MM.1S (cell line): Measurements from ENCODE around the gene CGRRF1.

Experiments used
- DNase-seq: peaks from one replicate; pipeline ENCODE4 v3.0.0-alpha.2; 2015
- H2AFZ ChIP-seq: fragments of 300-600 bp; sonication (generic); 2 replicates; pipeline ENCODE4 v1.6.0; 2016; ENCODE audit warnings: antibody characterized with exemption, low read length
- H3F3A ChIP-seq: fragments of 300-600 bp; sonication (generic); 2 replicates; pipeline ENCODE4 v1.6.1; 2016; ENCODE audit warnings: mild to moderate bottlenecking, antibody characterized with exemption, low read length, moderate library complexity, mixed read lengths; ENCODE audit not compliant: insufficient read depth
- H3K27ac ChIP-seq: fragments of 300-600 bp; sonication (generic); 2 replicates; pipeline ENCODE4 v1.5.1; 2016; ENCODE audit warnings: mild to moderate bottlenecking, low read length
- H3K27me3 ChIP-seq: fragments of 300-600 bp; sonication (generic); replicated peaks from 2 replicates; pipeline ENCODE4 v1.6.0; 2016; ENCODE audit warnings: low read length; ENCODE audit not compliant: insufficient read depth
- H3K36me3 ChIP-seq: fragments of 300-600 bp; sonication (generic); replicated peaks from 2 replicates; pipeline ENCODE4 v1.6.1; 2016; ENCODE audit warnings: mild to moderate bottlenecking, low read length, mixed read lengths; ENCODE audit not compliant: insufficient read depth
- H3K4me1 ChIP-seq: fragments of 300-600 bp; sonication (generic); 2 replicates; pipeline ENCODE4 v1.6.1; 2016; ENCODE audit warnings: low read length, mixed read lengths
- H3K4me2 ChIP-seq: fragments of 300-600 bp; sonication (generic); 2 replicates; pipeline ENCODE4 v1.6.0; 2016; ENCODE audit warnings: low read depth, low read length
- H3K4me3 ChIP-seq: fragments of 300-600 bp; sonication (generic); 2 replicates; pipeline ENCODE4 v1.5.1; 2016; ENCODE audit warnings: low read length, mixed read lengths
- H3K79me2 ChIP-seq: fragments of 300-600 bp; sonication (generic); 2 replicates; pipeline ENCODE4 v1.6.1; 2016; ENCODE audit warnings: mixed run types, low read length, mixed read lengths
- H3K9ac ChIP-seq: fragments of 300-600 bp; sonication (generic); 2 replicates; pipeline ENCODE4 v1.6.1; 2016; ENCODE audit warnings: low read length, mixed read lengths
- H3K9me2 ChIP-seq: fragments of 300-600 bp; sonication (generic); replicated peaks from 2 replicates; pipeline ENCODE4 v1.6.1; 2016; ENCODE audit warnings: mild to moderate bottlenecking, low read length, mixed read lengths; ENCODE audit not compliant: insufficient read depth
- H3K9me3 ChIP-seq: fragments of 300-600 bp; sonication (generic); replicated peaks from 2 replicates; pipeline ENCODE4 v1.6.1; 2016; ENCODE audit warnings: mild to moderate bottlenecking, low read length, mixed read lengths; ENCODE audit not compliant: insufficient read depth
- H4K20me1 ChIP-seq: fragments of 300-600 bp; sonication (generic); 2 replicates; pipeline ENCODE4 v1.6.1; 2016; ENCODE audit warnings: mild to moderate bottlenecking, low read length, moderate library complexity, mixed read lengths; ENCODE audit not compliant: insufficient read depth
- CTCF ChIP-seq: fragments of 300-600 bp; sonication (generic); IDR thresholded peaks from 2 replicates; pipeline ENCODE4 v1.5.1; 2016; ENCODE audit warnings: antibody characterized with exemption, low read length, mixed read lengths
- EZH2 ChIP-seq: fragments of 300-600 bp; sonication (generic); optimal IDR thresholded peaks from 2 replicates; pipeline ENCODE3; 2017; ENCODE audit warnings: low read depth, mild to moderate bottlenecking, antibody characterized with exemption, low read length, mixed read lengths
- EZH2phosphoT487 ChIP-seq: fragments of 300-600 bp; sonication (generic); IDR thresholded peaks from 2 replicates; pipeline ENCODE4 v1.6.1; 2018; ENCODE audit warnings: antibody characterized with exemption, low read length

CGRRF1 gene

GRCh38 chr14:54535646-54536045 lies 25.9 kb downstream of the CGRRF1 start:
- TF ChIP-seq EZH2 (no peak), CTCF (no peak), EZH2phosphoT487 (no peak)
- no peaks in the 10 kb centered on the region for H3K36me3 ChIP-seq
- DNase-seq = no peak
- no peaks in the 10 kb centered on the region for H3K9me2 ChIP-seq
- no peak overlapping the region for H2AFZ ChIP-seq
- no peaks in the 10 kb centered on the region for H3K9me3 ChIP-seq
- H4K20me1 ChIP-seq = no peaks in the 10 kb centered on the region
- peaks cover 17% of the 10 kb centered on the region for H3F3A ChIP-seq
- no peak overlapping the region for H3K27ac ChIP-seq
- H3K9ac ChIP-seq = no peak overlapping the region
- no peaks in the 10 kb centered on the region for H3K79me2 ChIP-seq
- H3K27me3 ChIP-seq = no peaks in the 10 kb centered on the region
- peaks cover 15% of the 10 kb centered on the region; the same call in 1 of the 2 replicates for H3K4me1 ChIP-seq
- H3K4me3 ChIP-seq = no peak overlapping the region
- no peak overlapping the region for H3K4me2 ChIP-seq

- H3K9me3 ChIP-seq = no peaks in the 10 kb centered on the region
Measured at GRCh38 chr14:54537651-54538050, 27.9 kb downstream of the CGRRF1 start.

GRCh38 chr14:54538055-54538454 lies 28.3 kb downstream of the CGRRF1 start:
- no peaks in the 10 kb centered on the region for H4K20me1 ChIP-seq
- no peak for DNase-seq
- H3K9me3 ChIP-seq = no peaks in the 10 kb centered on the region
- 0 out of 2 replicates have a peak, but pooled peaks cover 2% of the 10 kb centered on the region for H3K4me1 ChIP-seq
- no peak overlapping the region for H2AFZ ChIP-seq
- no peaks in the 10 kb centered on the region for H3K27me3 ChIP-seq
- H3K4me2 ChIP-seq = no peak overlapping the region
- H3K79me2 ChIP-seq = no peaks in the 10 kb centered on the region
- H3F3A ChIP-seq = peaks cover 3% of the 10 kb centered on the region
- H3K9ac ChIP-seq = no peak overlapping the region
- H3K27ac ChIP-seq = no peak overlapping the region
- H3K4me3 ChIP-seq = no peak overlapping the region
- H3K36me3 ChIP-seq = no peaks in the 10 kb centered on the region
- TF ChIP-seq EZH2phosphoT487 (no peak), CTCF (no peak), EZH2 (no peak)
- H3K9me2 ChIP-seq = no peaks in the 10 kb centered on the region

More at GRCh38 chr14:54537651-54538050, 27.9 kb downstream of the CGRRF1 start:
- Histone ChIP-seq H3K4me3 (no peak overlapping the region), H2AFZ (no peak overlapping the region), H3K36me3 (no peaks in the 10 kb centered on the region), H3K27ac (no peak overlapping the region), H3K9me2 (no peaks in the 10 kb centered on the region), H4K20me1 (no peaks in the 10 kb centered on the region), H3K27me3 (no peaks in the 10 kb centered on the region), H3F3A (peaks cover 7% of the 10 kb centered on the region), H3K79me2 (no peaks in the 10 kb centered on the region), H3K4me1 (0 out of 2 replicates have a peak, but pooled peaks cover 2% of the 10 kb centered on the region), H3K9ac (no peak overlapping the region), H3K4me2 (no peak overlapping the region)
- no peak for TF ChIP-seq EZH2phosphoT487
- TF ChIP-seq CTCF = no peak
- TF ChIP-seq EZH2 = no peak
- no peak for DNase-seq
